Activated CD8-positive, alpha-beta T cell treated with anti-CD3 and anti-CD28 coated beads for 36 hours (primary cell): ENCODE results near the gene MYO15B. TPM values are rescaled to one million over a fixed set of nuclear protein-coding genes. Genes with fewer than 3 reads are reported as not detected.

Source experiments
- ATAC-seq: fragments of 200-7000 bp; cut with Tn5 transposase; one replicate; pipeline ENCODE4 v1.10.0; 2021; ENCODE audit warnings: mild to moderate bottlenecking, moderate library complexity
- CTCF ChIA-PET: fragments of 350-600 bp; sonication (Branson Sonifier 250); formaldehyde crosslinking; loops from one replicate; lab custom pipeline; 2021; ENCODE audit warnings: antibody characterized with exemption; lab: Charles Lee
- POLR2A ChIA-PET: fragments of 350-600 bp; sonication (Branson Sonifier 250); formaldehyde crosslinking; loops from one replicate; lab custom pipeline; 2021; ENCODE audit warnings: antibody characterized with exemption; lab: Charles Lee
- DNase-seq: peaks from one replicate; pipeline ENCODE4 v3.0.0-alpha.2; 2020
- H3K27ac Mint-ChIP-seq: one replicate; pipeline ENCODE4 v1.8.0; 2021; ENCODE audit warnings: mild to moderate bottlenecking, mixed read lengths
- H3K27me3 Mint-ChIP-seq: one replicate; pipeline ENCODE4 v1.8.0; 2021; ENCODE audit warnings: mixed read lengths
- H3K36me3 Mint-ChIP-seq: one replicate; pipeline ENCODE4 v1.8.0; 2021; ENCODE audit warnings: low read depth, mixed read lengths
- H3K4me1 Mint-ChIP-seq: one replicate; pipeline ENCODE4 v1.8.0; 2021; ENCODE audit warnings: low read depth, mixed read lengths
- H3K4me3 Mint-ChIP-seq: one replicate; pipeline ENCODE4 v1.8.0; 2021; ENCODE audit warnings: mild to moderate bottlenecking, moderate library complexity, mixed read lengths
- H3K9me3 Mint-ChIP-seq: one replicate; pipeline ENCODE4 v1.8.0; 2021; ENCODE audit warnings: mixed read lengths
- intact Hi-C: fragments of 100-400 bp; cut with micrococcal nuclease; formaldehyde crosslinking; loops from one replicate; pipeline ENCODE4 v1.10.0; 2022
- total RNA-seq, 2 experiments: library from RNA; stranded (reverse); gene quantifications; one replicate each; pipeline ENCODE4 v1.2.3, GENCODE V29; 2021
- TF ChIP-seq, protein P1 (sequence below): fragments of 200-600 bp; IDR thresholded peaks from one replicate; pipeline ENCODE4 v1.8.0; 2022; ENCODE audit warnings: antibody characterized with exemption, mild to moderate bottlenecking

MYO15B gene
- total RNA-seq, 2 experiments from 2014 or later: 24.9 to 28.7 TPM

DNA sequence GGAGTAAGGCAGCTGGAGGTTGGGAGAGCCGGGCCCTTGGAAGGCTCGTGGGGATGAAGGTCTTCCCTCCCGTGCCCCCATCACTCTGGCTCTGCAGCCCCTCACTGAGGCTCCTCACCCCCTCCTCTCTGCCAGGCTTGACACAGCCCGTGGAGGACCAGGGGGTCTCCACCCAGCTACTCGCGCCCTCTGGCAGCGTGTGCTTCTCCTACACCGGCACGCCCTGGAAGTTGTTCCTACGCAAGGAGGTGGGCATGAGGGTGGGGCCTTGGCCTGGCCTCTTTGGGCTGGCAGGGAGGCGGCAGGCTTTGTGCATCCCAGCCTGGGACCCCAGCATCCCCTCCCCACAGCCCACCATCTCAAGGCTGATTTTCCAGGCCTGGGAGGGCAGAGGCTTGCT, 30.1 kb downstream of the MYO15B start:
- no peaks in the 10 kb centered on the region for H3K4me1 Mint-ChIP-seq
- no peak overlapping the region for H3K4me3 Mint-ChIP-seq
- ATAC-seq: no peak
- DNase-seq: no peak
- H3K36me3 Mint-ChIP-seq: no peaks in the 10 kb centered on the region
- H3K27me3 Mint-ChIP-seq: no peaks in the 10 kb centered on the region
- TF ChIP-seq, protein P1, sequence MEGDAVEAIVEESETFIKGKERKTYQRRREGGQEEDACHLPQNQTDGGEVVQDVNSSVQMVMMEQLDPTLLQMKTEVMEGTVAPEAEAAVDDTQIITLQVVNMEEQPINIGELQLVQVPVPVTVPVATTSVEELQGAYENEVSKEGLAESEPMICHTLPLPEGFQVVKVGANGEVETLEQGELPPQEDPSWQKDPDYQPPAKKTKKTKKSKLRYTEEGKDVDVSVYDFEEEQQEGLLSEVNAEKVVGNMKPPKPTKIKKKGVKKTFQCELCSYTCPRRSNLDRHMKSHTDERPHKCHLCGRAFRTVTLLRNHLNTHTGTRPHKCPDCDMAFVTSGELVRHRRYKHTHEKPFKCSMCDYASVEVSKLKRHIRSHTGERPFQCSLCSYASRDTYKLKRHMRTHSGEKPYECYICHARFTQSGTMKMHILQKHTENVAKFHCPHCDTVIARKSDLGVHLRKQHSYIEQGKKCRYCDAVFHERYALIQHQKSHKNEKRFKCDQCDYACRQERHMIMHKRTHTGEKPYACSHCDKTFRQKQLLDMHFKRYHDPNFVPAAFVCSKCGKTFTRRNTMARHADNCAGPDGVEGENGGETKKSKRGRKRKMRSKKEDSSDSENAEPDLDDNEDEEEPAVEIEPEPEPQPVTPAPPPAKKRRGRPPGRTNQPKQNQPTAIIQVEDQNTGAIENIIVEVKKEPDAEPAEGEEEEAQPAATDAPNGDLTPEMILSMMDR: no peak
- intact Hi-C loops: no loop called here
- no peak overlapping the region for H3K27ac Mint-ChIP-seq
- ChIA-PET POLR2A (no interaction called here), CTCF (interaction anchor here (1.0 to 2.4 kb wide), 5 partner anchors 8 to 130 kb away, joined by 3 to 11 read pairs (median 5); partner anchors contain the start of gene SMIM5)
- H3K9me3 Mint-ChIP-seq: no peaks in the 10 kb centered on the region

GRCh38 chr17:75619506-75620431, 32.2 kb downstream of the MYO15B start:
- Mint-ChIP-seq H3K27me3 (no peaks in the 10 kb centered on the region), H3K9me3 (no peaks in the 10 kb centered on the region), H3K4me3 (no peak overlapping the region), H3K36me3 (no peaks in the 10 kb centered on the region), H3K4me1 (no peaks in the 10 kb centered on the region), H3K27ac (no peak overlapping the region)
- TF ChIP-seq, protein P1: no peak
- ATAC-seq (no peak), DNase-seq (peak; percentile 25)
- ChIA-PET POLR2A (no interaction called here), CTCF (interaction anchor here (0.8 to 3.1 kb wide), 7 partner anchors 10 to 134 kb away, joined by 3 to 21 read pairs (median 4); partner anchors contain the start of gene SMIM5)
- intact Hi-C loops: no loop called here

DNA sequence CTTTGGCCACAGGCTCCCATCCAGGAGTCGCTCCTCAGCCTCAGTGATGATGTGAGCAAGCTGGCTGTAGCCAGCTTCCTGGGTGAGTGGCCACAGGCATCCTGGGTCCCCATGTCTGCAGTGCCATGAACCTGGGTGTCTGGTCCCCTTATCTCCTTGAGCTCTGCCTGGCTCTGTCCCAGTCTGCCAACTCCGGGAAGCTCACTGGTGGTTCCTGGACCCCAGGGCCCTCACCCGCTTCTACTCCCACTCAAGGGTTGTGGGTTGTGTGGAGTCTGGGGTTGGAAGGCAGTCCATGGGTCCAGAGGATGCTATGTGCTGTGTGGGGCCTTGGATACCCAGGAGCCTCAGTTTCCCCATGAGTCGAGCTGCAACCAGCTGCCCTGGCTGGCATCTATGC, 33.9 kb downstream of the MYO15B start:
- intact Hi-C loops: no loop called here
- H3K4me3 Mint-ChIP-seq: no peak overlapping the region
- H3K4me1 Mint-ChIP-seq: no peaks in the 10 kb centered on the region
- ATAC-seq (no peak), DNase-seq (no peak)
- POLR2A ChIA-PET: no interaction called here
- no peaks in the 10 kb centered on the region for H3K36me3 Mint-ChIP-seq
- no peaks in the 10 kb centered on the region for H3K27me3 Mint-ChIP-seq
- TF ChIP-seq, protein P1: no peak
- H3K27ac Mint-ChIP-seq: no peak overlapping the region
- CTCF ChIA-PET: interaction anchor here (0.9 to 3.1 kb wide), 5 partner anchors 9 to 132 kb away, joined by 3 to 21 read pairs (median 5); partner anchors contain the start of gene SMIM5
- H3K9me3 Mint-ChIP-seq: no peaks in the 10 kb centered on the region

DNA sequence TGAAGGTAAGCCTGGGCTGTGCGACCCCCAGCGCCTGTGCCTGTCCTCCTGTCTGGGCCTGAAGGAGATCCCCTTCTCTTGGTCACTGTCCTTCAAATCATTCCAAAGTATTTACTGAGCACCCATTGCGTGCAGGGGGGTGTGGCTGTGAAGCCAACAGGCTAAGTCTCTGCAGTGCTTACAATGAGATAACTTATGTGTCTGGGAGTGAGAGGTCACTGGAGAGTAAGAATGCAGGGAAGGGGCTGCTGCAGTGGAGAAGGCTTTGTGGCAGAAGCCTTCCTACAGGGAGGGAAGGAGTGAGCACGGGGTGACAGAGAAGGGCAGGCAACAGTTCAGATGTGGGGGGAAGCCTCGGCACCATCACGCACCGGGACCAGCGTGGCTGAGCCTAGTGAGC, 34.5 kb downstream of the MYO15B start:
- no peaks in the 10 kb centered on the region for H3K36me3 Mint-ChIP-seq
- ChIA-PET CTCF (interaction anchor here (1.0 to 3.2 kb wide), 5 partner anchors 10 to 126 kb away, joined by 3 to 23 read pairs (median 4); partner anchors contain the start of gene SMIM5), POLR2A (no interaction called here)
- no peak for DNase-seq
- no peaks in the 10 kb centered on the region for H3K9me3 Mint-ChIP-seq
- H3K27ac Mint-ChIP-seq: no peak overlapping the region
- H3K4me1 Mint-ChIP-seq: no peaks in the 10 kb centered on the region
- intact Hi-C loops: no loop called here
- no peak for ATAC-seq
- H3K27me3 Mint-ChIP-seq: no peaks in the 10 kb centered on the region
- no peak overlapping the region for H3K4me3 Mint-ChIP-seq
- TF ChIP-seq, protein P1: no peak
